ENCODE data around the gene LCTL.

Gene LCTL

DNA sequence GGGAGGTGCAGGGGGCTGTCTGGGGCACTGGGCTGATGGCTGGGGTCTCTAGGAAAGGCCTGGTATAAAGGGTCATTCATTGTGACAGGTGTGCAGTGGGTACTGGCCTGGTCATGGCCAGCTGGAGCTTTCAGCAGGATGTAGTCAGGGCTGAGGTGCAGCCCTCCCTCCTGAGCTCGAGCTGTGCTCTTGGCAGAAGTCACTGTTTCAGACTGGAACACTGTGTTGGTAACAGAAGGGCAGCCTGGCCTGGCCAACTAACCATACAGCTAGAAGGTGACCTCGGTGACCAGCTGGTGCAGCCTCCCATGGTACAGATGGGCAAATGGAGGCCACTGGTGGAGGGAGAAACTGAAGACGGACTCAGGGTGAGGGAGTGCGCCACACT, 34.4 kb upstream of the LCTL start:
- Histone ChIP-seq H3K27me3 (no peaks in the 10 kb centered on the region), H3K27ac (no peak overlapping the region), H3K4me3 (ENCODE audit: low read depth in 1 of 2, low read length in 1 of 2) (no peak overlapping the region), H3K9me3 (no peaks in the 10 kb centered on the region), H3K36me3 (no peaks in the 10 kb centered on the region), H3K4me1 (ENCODE audit: control insufficient read depth in 1 of 2, insufficient read depth in 1 of 2, low read depth in 1 of 2, low read length in 1 of 2) (no peaks in the 10 kb centered on the region)
- TF ChIP-seq, protein P1, sequence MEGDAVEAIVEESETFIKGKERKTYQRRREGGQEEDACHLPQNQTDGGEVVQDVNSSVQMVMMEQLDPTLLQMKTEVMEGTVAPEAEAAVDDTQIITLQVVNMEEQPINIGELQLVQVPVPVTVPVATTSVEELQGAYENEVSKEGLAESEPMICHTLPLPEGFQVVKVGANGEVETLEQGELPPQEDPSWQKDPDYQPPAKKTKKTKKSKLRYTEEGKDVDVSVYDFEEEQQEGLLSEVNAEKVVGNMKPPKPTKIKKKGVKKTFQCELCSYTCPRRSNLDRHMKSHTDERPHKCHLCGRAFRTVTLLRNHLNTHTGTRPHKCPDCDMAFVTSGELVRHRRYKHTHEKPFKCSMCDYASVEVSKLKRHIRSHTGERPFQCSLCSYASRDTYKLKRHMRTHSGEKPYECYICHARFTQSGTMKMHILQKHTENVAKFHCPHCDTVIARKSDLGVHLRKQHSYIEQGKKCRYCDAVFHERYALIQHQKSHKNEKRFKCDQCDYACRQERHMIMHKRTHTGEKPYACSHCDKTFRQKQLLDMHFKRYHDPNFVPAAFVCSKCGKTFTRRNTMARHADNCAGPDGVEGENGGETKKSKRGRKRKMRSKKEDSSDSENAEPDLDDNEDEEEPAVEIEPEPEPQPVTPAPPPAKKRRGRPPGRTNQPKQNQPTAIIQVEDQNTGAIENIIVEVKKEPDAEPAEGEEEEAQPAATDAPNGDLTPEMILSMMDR (IDR thresholded peaks at IDR 0.05), result no peak

DNA sequence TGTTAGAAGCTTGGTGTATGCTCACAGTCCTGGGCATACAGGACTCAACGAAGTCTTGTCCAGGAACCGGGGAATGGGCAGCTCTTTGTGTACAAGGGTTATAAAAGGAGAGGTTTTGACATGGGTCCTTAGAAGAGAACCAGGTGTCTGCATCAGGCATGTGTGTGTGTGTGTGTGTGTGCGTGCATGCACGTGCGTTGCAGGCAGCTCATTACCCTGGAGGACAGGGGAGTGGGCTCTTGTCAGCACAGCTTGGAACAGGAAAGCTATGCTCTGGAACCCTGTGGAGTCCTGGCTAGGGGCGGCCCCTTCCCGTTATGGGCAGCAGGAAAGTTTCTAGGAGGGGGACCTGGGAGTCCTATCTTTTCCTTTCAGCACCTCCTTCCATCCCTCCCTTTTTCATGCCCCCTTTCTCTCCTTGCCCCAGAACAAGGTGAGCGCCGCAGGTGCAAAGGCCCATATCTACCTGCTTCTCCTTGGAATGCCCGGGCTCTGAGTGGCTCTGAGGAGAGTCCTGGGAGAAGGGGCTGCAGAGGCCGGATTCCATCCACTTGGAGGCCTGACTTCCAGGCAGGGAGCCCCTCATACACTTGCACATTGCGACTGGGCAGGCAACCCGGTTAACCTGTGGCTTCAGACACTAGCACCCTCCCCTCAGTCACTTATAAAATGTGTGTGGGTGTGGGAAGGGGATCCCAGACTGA, 33.9 kb upstream of the LCTL start:
- TF ChIP-seq, protein P1 (IDR thresholded peaks at IDR 0.05), result no peak
- Histone ChIP-seq H3K27me3 (no peaks in the 10 kb centered on the region), H3K9me3 (no peaks in the 10 kb centered on the region), H3K36me3 (no peaks in the 10 kb centered on the region), H3K4me1 (ENCODE audit: control insufficient read depth in 1 of 2, insufficient read depth in 1 of 2, low read depth in 1 of 2, low read length in 1 of 2) (no peaks in the 10 kb centered on the region), H3K27ac (no peak overlapping the region), H3K4me3 (ENCODE audit: low read depth in 1 of 2, low read length in 1 of 2) (no peak overlapping the region)

DNA sequence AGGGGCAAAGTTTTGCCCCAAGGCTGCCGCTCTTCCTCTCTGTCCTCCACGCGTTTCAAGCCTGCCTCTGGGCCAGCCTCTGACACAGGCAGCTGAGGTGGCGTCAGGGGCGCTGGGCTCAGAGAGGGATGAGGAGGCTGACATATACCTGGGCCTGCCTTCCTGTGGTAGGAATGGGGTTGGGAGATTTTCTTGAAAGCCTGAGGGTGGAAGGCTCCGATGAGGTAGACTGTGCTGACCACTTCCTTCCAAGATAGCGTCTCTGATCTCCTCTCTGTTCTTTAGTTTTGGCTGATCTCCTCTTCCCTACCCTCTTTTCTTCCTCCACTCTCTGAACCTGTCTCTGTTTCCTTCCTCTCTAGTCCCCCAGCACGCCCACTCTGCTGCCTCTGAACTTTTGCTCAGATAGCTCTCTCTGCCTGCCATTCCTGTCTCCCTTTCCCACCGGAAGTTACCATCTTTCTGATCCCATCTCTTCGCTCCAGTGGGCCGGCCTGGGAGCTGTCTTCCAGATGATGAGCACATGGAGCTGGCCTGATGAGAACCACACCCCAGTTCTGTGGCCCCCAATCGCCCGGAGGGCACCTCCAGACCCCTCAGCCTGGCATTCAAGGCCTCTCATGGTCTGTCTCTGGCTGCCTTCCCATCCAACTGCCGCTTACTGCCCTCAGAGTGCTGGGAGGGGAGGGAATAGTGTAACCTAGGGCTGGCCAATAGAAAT, 32.5 kb upstream of the LCTL start:
- Histone ChIP-seq H3K4me1 (ENCODE audit: control insufficient read depth in 1 of 2, insufficient read depth in 1 of 2, low read depth in 1 of 2, low read length in 1 of 2) (no peaks in the 10 kb centered on the region), H3K36me3 (no peaks in the 10 kb centered on the region), H3K27me3 (no peaks in the 10 kb centered on the region), H3K4me3 (ENCODE audit: low read depth in 1 of 2, low read length in 1 of 2) (no peak overlapping the region), H3K9me3 (no peaks in the 10 kb centered on the region), H3K27ac (no peak overlapping the region)
- TF ChIP-seq, protein P1 (IDR thresholded peaks at IDR 0.05), result no peak

DNA sequence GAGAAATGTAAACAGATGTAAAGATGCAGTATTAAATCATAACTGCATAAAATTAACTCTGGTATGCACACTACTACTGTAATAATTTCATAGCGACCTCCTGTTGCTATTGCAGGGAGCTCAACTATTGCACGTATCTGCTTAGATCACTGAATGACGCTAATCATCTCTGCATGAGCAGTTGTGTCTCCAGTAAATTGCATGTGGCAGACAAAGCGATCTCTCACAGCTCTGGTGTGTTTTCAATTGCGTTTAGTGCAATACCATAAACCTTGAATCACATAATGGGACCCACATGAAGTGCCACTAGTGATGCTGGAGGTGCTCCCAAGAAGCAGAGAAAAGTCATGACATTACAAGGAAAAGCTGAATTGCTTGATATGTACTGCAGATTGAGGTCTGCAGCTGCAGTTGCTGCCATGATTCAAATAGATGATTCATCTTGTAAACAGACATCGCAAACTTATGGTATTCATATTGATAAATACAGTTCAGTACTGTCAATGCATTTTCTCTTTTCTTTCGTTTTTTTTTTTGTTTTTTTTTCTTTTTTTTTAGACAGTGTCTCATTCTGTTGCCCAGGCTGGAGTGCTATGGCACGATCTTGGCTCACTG, 30.2 kb upstream of the LCTL start:
- H3K27me3 ChIP-seq, result no peaks in the 10 kb centered on the region
- TF ChIP-seq, protein P1 (IDR thresholded peaks at IDR 0.05), result no peak
- H3K4me3 ChIP-seq (ENCODE audit: low read depth in 1 of 2, low read length in 1 of 2), result no peak overlapping the region

DNA sequence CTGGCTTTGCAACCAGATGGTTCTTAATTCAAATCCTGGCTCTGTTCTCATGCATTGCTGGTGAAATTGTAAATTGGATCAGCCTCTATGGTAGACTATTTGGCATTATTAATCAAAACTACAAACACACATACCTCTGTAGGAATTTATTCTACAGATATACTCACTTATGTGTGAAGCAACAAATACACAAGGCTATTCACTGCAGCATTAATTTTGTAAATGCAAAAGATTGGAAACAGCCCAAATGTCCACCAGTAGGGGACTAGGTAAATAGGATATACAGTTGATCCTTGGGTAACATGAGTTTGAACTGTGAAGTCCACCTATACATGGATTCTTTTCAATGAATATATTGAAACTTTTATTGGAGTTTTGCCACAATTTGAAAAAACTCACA, 29.5 kb upstream of the LCTL start:
- Histone ChIP-seq H3K4me1 (ENCODE audit: control insufficient read depth in 1 of 2, insufficient read depth in 1 of 2, low read depth in 1 of 2, low read length in 1 of 2) (peaks cover 8 to 10% of the 10 kb centered on the region in 2 experiments), H3K27me3 (no peaks in the 10 kb centered on the region), H3K4me3 (ENCODE audit: low read depth in 1 of 2, low read length in 1 of 2) (no peak overlapping the region), H3K36me3 (no peaks in the 10 kb centered on the region), H3K9me3 (no peaks in the 10 kb centered on the region), H3K27ac (no peak overlapping the region)
- TF ChIP-seq, protein P1 (IDR thresholded peaks at IDR 0.05), result no peak

More for the DNA sequence above, 30.2 kb upstream of the LCTL start:
- peaks cover 8% of the 10 kb centered on the region in 2 experiments for H3K4me1 ChIP-seq (ENCODE audit: control insufficient read depth in 1 of 2, insufficient read depth in 1 of 2, low read depth in 1 of 2, low read length in 1 of 2)
- no peaks in the 10 kb centered on the region for H3K36me3 ChIP-seq
- H3K27ac ChIP-seq, result no peak overlapping the region
- H3K9me3 ChIP-seq, result no peaks in the 10 kb centered on the region

Data from neutrophil (primary cell).